GM12878 (cell line): Measurements from ENCODE around the gene CLEC2A. TPM values are rescaled to one million over a fixed set of nuclear protein-coding genes. Genes with fewer than 3 reads are reported as not detected.

Experiments used
- ATAC-seq: fragments of 200-7000 bp; cut with Tn5 transposase; 3 replicates; pipeline ENCODE4 v1.9.1; 2020; ENCODE audit warnings: mild to moderate bottlenecking, moderate library complexity
- BruUV-seq: library from RNA; stranded (reverse); fragments of 400-500 nt; replicated peaks from 2 replicates; lab custom pipeline; 2021; lab: Mats Ljungman, UMichigan
- CTCF ChIA-PET: fragments of 300-600 bp; sonication (Branson Sonifier 250); formaldehyde crosslinking; extraction: SDS; loops from one replicate; lab custom pipeline; 2021; ENCODE audit warnings: inconsistent platforms; lab: Yijun Ruan, JAX
- POLR2A ChIA-PET: fragments of 350-600 bp; formaldehyde crosslinking; extraction: SDS; loops from one replicate; lab custom pipeline; 2021; ENCODE audit warnings: inconsistent platforms; lab: Charles Lee
- RAD21 ChIA-PET: fragments of 300-600 bp; sonication (Branson Sonifier 250); formaldehyde crosslinking; loops from one replicate; lab custom pipeline; 2023; ENCODE audit warnings: antibody characterized with exemption; ENCODE audit not compliant: unreplicated experiment; lab: Charles Lee
- SMC1A ChIA-PET: fragments of 300-600 bp; sonication (Branson Sonifier 250); formaldehyde crosslinking; loops from one replicate; lab custom pipeline; 2023; ENCODE audit not compliant: unreplicated experiment, uncharacterized antibody; lab: Charles Lee
- DNase-seq: peaks from one replicate; pipeline ENCODE4 v3.0.0-alpha.2; 2011; ENCODE audit warnings: low read depth, low spot score
- FAIRE-seq: peaks from 3 replicates; lab custom pipeline; 2011; peaks lifted over from hg19 to GRCh38; lab: Jason Lieb, UNC
- H2AFZ ChIP-seq: 2 replicates; pipeline ENCODE4 v1.6.0; 2011; ENCODE audit warnings: low read depth, low read length, control low read depth; ENCODE audit not compliant: control insufficient read depth
- H3K27ac ChIP-seq: 2 replicates; pipeline ENCODE4 v1.5.1; 2011; ENCODE audit warnings: control low read depth; ENCODE audit not compliant: control insufficient read depth, insufficient read depth
- H3K27me3 ChIP-seq, 2 experiments: replicated peaks in 1 of 2; 2 replicates each; pipeline versions ENCODE4 v1.6.0 to v1.6.1; 2011; ENCODE audit warnings: low read length in 1 of 2; ENCODE audit not compliant: control insufficient read depth in 2 of 2, insufficient read depth in 2 of 2
- H3K36me3 ChIP-seq, 2 experiments: 2 replicates each; pipeline ENCODE4 v1.5.1; 2011; ENCODE audit warnings: low read length in 1 of 2; ENCODE audit not compliant: control insufficient read depth in 2 of 2, insufficient read depth in 2 of 2
- H3K4me1 ChIP-seq: 2 replicates; pipeline ENCODE4 v1.6.1; 2011; ENCODE audit warnings: mild to moderate bottlenecking, low read length, moderate library complexity, mixed read lengths; ENCODE audit not compliant: control insufficient read depth, insufficient read depth
- H3K4me2 ChIP-seq: 2 replicates; pipeline ENCODE4 v1.6.0; 2011; ENCODE audit warnings: control low read depth; ENCODE audit not compliant: control insufficient read depth, insufficient read depth
- H3K4me3 ChIP-seq: fragments of 200-600 bp; sonication (generic); 2 replicates; pipeline ENCODE4 v1.5.1; 2016
- H3K79me2 ChIP-seq: 2 replicates; pipeline ENCODE4 v1.6.0; 2011; ENCODE audit warnings: low read length; ENCODE audit not compliant: control insufficient read depth, insufficient read depth
- H3K9ac ChIP-seq: 2 replicates; pipeline ENCODE4 v1.8.0; 2011; ENCODE audit warnings: low read length, control low read depth, mixed read lengths; ENCODE audit not compliant: control insufficient read depth, insufficient read depth
- H3K9me3 ChIP-seq: replicated peaks from 3 replicates; pipeline ENCODE4 v1.5.1; 2011; ENCODE audit warnings: mild to moderate bottlenecking, low read length; ENCODE audit not compliant: control insufficient read depth, insufficient read depth
- H4K20me1 ChIP-seq: 2 replicates; pipeline ENCODE4 v1.6.0; 2011; ENCODE audit not compliant: control insufficient read depth, insufficient read depth
- CEBPB ChIP-seq, 2 experiments: fragments of 150-350 bp in 1 of 2; IDR thresholded peaks; 2 replicates each; pipeline ENCODE4 v1.6.1; 2012 to 2014; ENCODE audit warnings: low read depth in 2 of 2, low read length in 2 of 2, borderline replicate concordance in 1 of 2, inconsistent platforms in 1 of 2
- EZH2 ChIP-seq: IDR thresholded peaks from 2 replicates; pipeline ENCODE4 v1.6.1; 2012; ENCODE audit warnings: low read depth, mild to moderate bottlenecking, control low read depth, inconsistent platforms, low read length, borderline replicate concordance; ENCODE audit not compliant: control insufficient read depth
- IRF5 ChIP-seq: fragments of 450-650 bp; IDR thresholded peaks from 2 replicates; pipeline ENCODE4 v1.6.1; 2017; ENCODE audit warnings: borderline replicate concordance
- JUNB ChIP-seq: IDR thresholded peaks from 2 replicates; pipeline ENCODE4 v1.6.1; 2016; ENCODE audit warnings: antibody characterized with exemption, mild to moderate bottlenecking
- MEF2A ChIP-seq: IDR thresholded peaks from 2 replicates; pipeline ENCODE4 v1.6.1; 2011; ENCODE audit warnings: low read depth, mild to moderate bottlenecking, low read length, moderate library complexity; ENCODE audit not compliant: insufficient read depth
- NFIC ChIP-seq: IDR thresholded peaks from 2 replicates; pipeline ENCODE4 v1.6.1; 2012; ENCODE audit warnings: low read depth, mild to moderate bottlenecking, inconsistent platforms, low read length, moderate library complexity
- PML ChIP-seq: IDR thresholded peaks from 2 replicates; pipeline ENCODE4 v1.6.1; 2012; ENCODE audit warnings: low read length, inconsistent platforms
- RAD21 ChIP-seq: IDR thresholded peaks from 2 replicates; pipeline ENCODE4 v1.6.1; 2011; ENCODE audit warnings: mild to moderate bottlenecking, low read depth, low read length, moderate library complexity; ENCODE audit not compliant: insufficient read depth
- ZBTB11 ChIP-seq: fragments of 450-650 bp; formaldehyde crosslinking; IDR thresholded peaks from 2 replicates; pipeline ENCODE4 v1.5.0; 2022; ENCODE audit warnings: mild to moderate bottlenecking, missing genetic modification characterization
- WGBS: methylation state at CpG from one replicate; pipeline ENCODE4 v1.1.6; 2016; ENCODE audit warnings: low lambda C conversion rate; ENCODE audit not compliant: insufficient replicate concordance, insufficient coverage; ENCODE audit errors: missing lambda C conversion rate; 5-methylcytosine and 5-hydroxymethylcytosine counted together
- in situ Hi-C: fragments of 300-500 bp; cut with MboI; formaldehyde crosslinking; loops from 9 replicates; pipeline ENCODE4 v1.14.3; 2018; ENCODE audit warnings: mixed read lengths
- intact Hi-C: fragments of 100-400 bp; cut with micrococcal nuclease; formaldehyde crosslinking; loops from one replicate; pipeline ENCODE4 v1.14.2; 2022; ENCODE audit not compliant: unreplicated experiment
- polyA plus RNA-seq, 11 experiments: library from polyadenylated mRNA; depleted of rRNA in 4 of 11; unstranded in 6 of 11; stranded (reverse) in 5 of 11; fragments of >200 nt; fragmentation: Nextera tagmentation in 4 of 11; fragmentation: Illumina TruSeq in 1 of 11; extraction: Ambion mirVana in 4 of 11; extraction: Trizol in 1 of 11; gene quantifications; 1 replicate in 1 of 11; 2 replicates in 10 of 11; pipeline versions ENCODE4 v1.2.1 to v1.2.3, GENCODE V29; 2011 to 2016; ENCODE audit warnings: inconsistent platforms in 2 of 11, missing spikeins in 2 of 11, low read depth in 1 of 11
- total RNA-seq, 4 experiments: library from RNA; depleted of rRNA in 3 of 4; stranded (reverse); fragments of >200 nt in 3 of 4; fragmentation: Illumina TruSeq in 1 of 4; extraction: Trizol in 1 of 4; gene quantifications; 2 replicates each; pipeline versions ENCODE4 v1.2.1 to v1.2.3, GENCODE V29; 2013 to 2021

Gene CLEC2A
- total and polyA plus RNA-seq, 10 of the 15 experiments (the other 5 are each of a cell fraction or from before 2014, with no cell fraction given): not detected

- Histone ChIP-seq H3K79me2 (no peaks in the 10 kb centered on the region), H3K9ac (no peak overlapping the region), H3K9me3 (peaks cover 1% of the 10 kb centered on the region), H3K4me1 (no peaks in the 10 kb centered on the region), H3K27me3 (no peaks in the 10 kb centered on the region), H3K4me3 (no peak overlapping the region), H3K27ac (no peak overlapping the region), H3K4me2 (no peak overlapping the region), H3K36me3 (no peaks in the 10 kb centered on the region), H2AFZ (no peak overlapping the region), H4K20me1 (no peaks in the 10 kb centered on the region)
- ChIA-PET CTCF (interaction anchor here (1.0 kb wide), 1 partner anchor 109 kb away, joined by 3 read pairs; no protein-coding TSS in a partner anchor), POLR2A (no interaction called here), SMC1A (interaction anchor here (1.5 to 1.7 kb wide), 2 partner anchors 14 to 21 kb away, joined by 3 to 5 read pairs; no protein-coding TSS in a partner anchor), RAD21 (no interaction called here)
- 24% methylated on average over 2 of the region's 2 CpGs for WGBS
- DNase-seq (no peak), FAIRE-seq (no peak), ATAC-seq (no peak)
- in situ Hi-C loops (no loop called here), intact Hi-C loops (loop anchor here (2.0 kb wide), 1 partner anchor 16 kb away; no protein-coding TSS in a partner anchor)
- TF ChIP-seq JUNB: no peak
- no peak for TF ChIP-seq IRF5
- TF ChIP-seq ZBTB11 (CRISPR knock-in tag): no peak
- no peak for TF ChIP-seq EZH2
- TF ChIP-seq PML: no peak
- TF ChIP-seq CEBPB (IDR thresholded peaks at IDR 0.05; ENCODE audit: borderline replicate concordance in 1 of 2, low read depth in 2 of 2, low read length in 2 of 2): no peak
- TF ChIP-seq MEF2A: no peak
- no peak for TF ChIP-seq RAD21
- TF ChIP-seq NFIC: no peak
- no TSS peak for BruUV-seq
These were observed 31.2 kb downstream of the CLEC2A start for GRCh38 chr12:9900930-9901329.
